ENCODE data around the gene ENTHD1.
"Not testable (repeated sequence)": the region's sequence is repeated elsewhere in the genome, so short reads cannot be mapped to it uniquely, and the experiment has no call there.

ENTHD1 gene

GRCh38 chr22:39776295-39777009 lies 117.1 kb downstream of the ENTHD1 start:
- peak; percentile 36 for DNase-seq

DNA sequence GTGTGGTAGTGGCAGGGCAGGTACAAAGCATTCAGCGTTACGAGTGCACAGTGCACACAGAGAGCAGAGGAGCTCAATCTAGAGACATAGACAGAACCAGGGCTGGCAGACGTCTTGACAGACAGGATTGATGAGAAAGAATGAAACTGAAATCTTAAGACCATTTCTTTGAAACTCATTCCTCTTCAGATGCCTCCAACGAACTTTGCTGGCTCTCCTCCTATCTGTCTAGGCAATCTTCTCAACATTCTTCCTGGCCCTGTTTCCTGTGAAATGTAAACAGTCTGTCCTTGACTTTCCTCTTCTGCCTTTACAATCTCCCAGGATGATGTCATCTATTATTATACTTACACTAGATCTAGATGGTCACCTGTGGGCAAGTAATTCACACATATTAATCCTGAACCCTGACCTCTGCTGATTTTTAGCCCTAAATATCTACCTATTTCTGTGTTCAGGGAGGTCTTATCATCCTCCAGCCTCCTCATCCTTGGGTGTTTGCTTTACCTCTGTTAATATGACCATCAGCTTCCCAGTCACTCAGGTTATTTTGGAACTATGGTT lies 119.5 kb downstream of the ENTHD1 start:
- no peak for DNase-seq

DNA sequence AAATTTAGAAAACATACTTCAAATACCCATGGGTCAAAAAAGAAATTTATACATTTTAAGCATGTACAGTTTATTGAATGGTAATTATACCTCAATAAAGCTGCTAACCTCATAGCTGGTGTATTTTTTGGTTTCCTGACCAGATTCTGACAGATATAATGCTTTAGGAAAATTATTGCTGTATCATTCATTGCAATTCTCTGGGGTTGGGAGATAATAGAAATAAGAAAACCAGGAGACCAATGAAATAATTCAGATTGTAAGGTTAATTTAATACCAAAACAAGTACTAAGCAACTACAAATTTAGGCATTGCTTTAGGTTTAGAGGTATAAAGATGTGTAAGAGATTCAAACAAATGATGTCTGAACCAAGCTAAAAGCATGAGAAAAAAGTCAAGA lies 120.1 kb downstream of the ENTHD1 start:
- no peak for DNase-seq

DNA sequence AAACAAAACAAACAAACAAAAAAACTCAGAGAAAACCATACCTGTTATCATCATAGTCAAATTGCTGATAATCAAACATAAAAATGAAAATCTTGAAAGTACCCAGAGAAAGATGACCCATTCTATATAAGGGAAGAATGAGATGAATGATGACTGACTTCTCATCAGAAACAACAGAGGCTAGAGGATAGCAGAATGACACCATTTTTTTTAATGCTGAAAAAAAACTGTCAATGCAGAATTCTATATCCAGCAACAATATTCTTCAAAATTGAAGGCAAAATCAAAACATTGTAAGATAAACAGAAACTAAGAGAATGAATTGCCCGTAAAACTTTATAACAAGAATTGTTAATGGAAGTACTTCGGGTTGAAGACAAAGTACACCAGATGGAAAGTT lies 122.1 kb downstream of the ENTHD1 start:
- DNase-seq, result no peak

- DNase-seq, result no peak
Measured at GRCh38 chr22:39765661-39766060, 127.9 kb downstream of the ENTHD1 start.

DNA sequence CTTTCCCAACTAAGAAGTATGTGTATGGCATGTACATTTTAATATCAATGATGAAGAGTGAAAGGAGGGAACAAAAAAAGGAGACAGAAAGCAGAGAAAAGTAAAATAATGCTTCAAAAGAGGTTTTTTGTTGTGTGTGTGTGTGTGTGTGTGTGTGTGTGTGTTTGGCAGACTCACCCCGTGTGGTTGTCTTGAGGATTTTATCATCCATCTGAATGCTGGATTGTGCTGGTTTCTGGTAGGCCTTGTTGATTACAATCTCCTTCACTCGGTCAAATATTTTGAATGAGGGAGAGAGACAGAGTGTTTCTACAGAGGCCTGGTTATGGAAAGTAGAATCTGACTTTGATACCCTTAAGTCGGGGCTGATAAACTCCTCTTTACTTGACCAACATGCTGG lies 128.5 kb downstream of the ENTHD1 start:
- no peak for DNase-seq

DNA sequence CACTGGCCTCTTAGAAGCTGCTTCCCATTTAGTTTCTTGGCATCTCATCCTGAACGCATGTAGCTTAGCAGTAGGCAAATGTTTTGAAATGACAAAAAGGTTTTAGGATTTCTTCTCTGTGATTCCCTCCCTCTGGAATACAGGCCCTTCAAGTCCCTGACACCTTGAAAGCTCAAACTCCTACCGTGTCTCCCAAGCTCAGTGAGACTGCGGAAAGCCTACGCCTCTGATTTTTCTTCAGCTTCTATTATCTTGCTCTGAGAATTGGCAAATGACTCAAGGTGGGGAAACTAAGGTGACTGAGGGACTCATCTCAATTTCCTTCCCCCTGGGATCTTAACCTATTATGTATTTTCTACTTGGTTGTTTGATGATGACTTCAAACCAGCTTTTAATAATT lies 130.3 kb downstream of the ENTHD1 start:
- no peak for DNase-seq

- DNase-seq, result no peak
Measured at GRCh38 chr22:39750759-39751158, 142.8 kb downstream of the ENTHD1 start.

- peak; percentile 81 for DNase-seq
Measured at GRCh38 chr22:39748877-39749276, 144.7 kb downstream of the ENTHD1 start.

DNA sequence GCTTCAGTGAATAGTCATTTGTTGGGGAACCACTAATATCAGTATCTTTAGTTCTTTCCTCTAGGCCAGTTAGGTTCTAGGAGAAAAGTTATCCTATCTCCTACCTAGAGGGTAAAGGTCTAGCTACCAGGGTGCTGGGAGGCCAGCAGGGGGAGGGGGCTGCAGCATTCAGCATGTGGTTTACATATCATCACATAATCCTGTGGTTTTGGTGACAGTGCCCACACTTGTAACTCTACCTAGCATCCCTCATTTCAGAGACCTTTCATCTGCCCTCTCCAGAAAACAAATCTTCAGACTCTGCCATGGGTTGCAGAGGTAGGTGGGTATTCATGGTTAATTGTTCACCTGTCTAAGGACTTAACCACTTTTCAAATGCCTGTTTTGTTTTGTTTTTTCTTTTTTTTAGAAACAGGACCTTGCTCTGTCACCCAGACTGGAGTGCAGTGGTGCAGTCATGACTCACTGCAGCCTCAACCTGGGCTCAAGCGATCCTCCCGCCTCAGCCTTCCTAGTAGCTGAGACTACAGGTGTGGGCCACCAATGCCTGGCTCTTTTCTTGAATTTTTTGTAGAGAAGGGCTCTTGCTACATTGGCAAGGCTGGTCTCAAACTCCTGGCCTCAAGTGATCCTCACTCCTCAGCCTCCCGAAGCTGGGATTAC lies 146.8 kb downstream of the ENTHD1 start:
- DNase-seq, result no peak

DNA sequence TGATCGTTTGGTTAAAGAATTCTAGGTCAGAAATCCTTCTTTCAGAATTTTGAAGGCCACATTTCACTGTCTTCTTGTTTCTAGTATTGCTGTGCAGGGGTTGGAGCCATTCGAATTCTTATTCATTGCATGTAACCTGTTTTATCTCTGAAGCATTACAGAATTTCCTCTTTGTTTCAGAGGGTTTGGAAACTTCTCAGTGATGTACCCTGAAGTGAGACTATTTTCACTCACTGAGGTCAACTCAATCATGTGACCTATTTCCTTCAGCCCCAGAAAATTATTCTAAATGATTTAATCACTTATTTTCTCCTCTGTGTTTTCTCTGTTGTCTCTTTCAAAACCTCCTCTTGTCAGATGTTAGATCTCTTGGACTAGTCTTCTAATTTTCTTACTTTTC lies 147.8 kb downstream of the ENTHD1 start:
- no peak for DNase-seq

- no peak for DNase-seq
Measured at GRCh38 chr22:39744353-39744752, 149.2 kb downstream of the ENTHD1 start.

DNA sequence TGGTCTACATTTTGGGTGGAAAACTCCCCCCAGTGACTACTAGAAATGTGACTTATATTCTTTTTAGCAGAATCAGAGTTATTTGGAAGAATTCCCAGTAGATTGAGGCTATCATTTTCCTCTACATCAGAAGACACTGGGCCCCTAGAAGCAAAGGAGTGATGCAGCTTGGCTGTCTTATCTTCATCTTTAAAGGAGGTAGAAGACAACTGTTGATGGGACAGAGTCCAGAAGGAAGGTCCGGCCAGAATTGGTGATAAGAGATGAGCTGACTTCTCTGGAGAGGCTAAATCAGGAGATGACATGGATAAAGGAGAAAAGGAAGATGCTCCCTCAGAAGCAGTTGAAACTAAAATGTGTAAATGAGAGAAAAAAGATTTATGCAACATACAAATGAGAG lies 149.6 kb downstream of the ENTHD1 start:
- DNase-seq, result no peak

- no peak for DNase-seq
Measured at GRCh38 chr22:39739338-39740027, 154.1 kb downstream of the ENTHD1 start.

GRCh38 chr22:39738746-39739145 lies 154.8 kb downstream of the ENTHD1 start:
- no peak for DNase-seq

GRCh38 chr22:39735776-39736175 lies 157.8 kb downstream of the ENTHD1 start:
- DNase-seq, result no peak

GRCh38 chr22:39734866-39735265 lies 158.7 kb downstream of the ENTHD1 start:
- no peak for DNase-seq

GRCh38 chr22:39734046-39734445 lies 159.5 kb downstream of the ENTHD1 start:
- DNase-seq, result not testable (repeated sequence)

DNA sequence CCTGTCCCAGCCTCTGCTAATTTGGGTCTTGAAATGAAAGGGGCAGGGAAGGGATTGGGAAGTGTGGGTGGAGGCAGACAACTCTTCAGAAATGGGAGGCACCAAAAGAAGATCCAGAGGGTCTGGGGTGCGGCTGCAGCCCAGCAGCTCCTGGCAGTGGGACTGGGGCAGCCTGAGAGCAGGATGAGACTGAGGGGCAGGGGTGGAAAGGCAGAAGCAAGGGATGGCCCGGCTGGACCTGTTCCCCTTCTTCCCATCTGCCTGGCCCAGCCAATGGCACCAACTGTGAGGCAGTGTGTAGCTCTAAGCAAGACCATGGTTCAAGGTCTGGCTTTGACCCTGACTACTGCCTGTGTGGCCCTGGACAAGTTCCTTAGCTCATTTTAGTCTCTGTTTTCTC lies 160.4 kb downstream of the ENTHD1 start:
- no peak for DNase-seq

GRCh38 chr22:39732625-39733024 lies 160.9 kb downstream of the ENTHD1 start:
- DNase-seq, result peak; percentile 25

- peak; percentile 61 for DNase-seq
Measured at GRCh38 chr22:39731881-39732555, 161.5 kb downstream of the ENTHD1 start.

DNA sequence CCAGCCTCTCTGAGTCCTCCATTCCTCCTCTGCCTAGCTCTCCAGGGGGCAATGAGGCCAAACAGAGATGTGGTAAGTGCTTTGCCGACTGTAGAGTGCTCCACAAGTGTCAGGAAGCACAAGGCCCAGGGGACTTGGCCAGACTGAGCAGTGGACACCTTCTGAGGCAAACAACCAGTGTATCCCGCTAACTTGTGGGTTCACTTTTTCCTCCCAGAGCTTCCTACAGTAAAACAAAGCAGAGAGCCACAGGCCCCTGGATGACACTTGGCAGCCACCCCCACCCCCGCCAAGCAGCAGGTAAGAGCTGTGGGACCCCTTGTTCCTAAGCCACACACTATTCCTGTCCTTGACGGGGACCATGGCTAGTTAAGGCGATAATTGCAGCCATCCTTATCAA lies 162.1 kb downstream of the ENTHD1 start:
- no peak for DNase-seq
